ENCODE measurements around the gene COMMD1.

- TF ChIP-seq CTCF (IDR thresholded peaks at IDR 0.05) (no peak), POLR2A (IDR thresholded peaks at IDR 0.05) (no peak), EP300 (IDR thresholded peaks at IDR 0.05) (no peak)
These were observed 6.0 kb downstream of the COMMD1 start for GRCh38 chr2:61911510-61911909.

All from ovary (tissue), 3 donors.